Small intestine (tissue), 7 donors: ENCODE data around the gene CTDSPL2. TPM values are rescaled to one million over a fixed set of nuclear protein-coding genes. Genes with fewer than 3 reads are reported as not detected.

Experiments used
- DNase-seq, 2 donors: peaks; one replicate each; pipeline versions ENCODE4 v3.0.0 to v3.0.0-alpha.2; 2013
- FAIRE-seq: peaks from 2 replicates; lab custom pipeline; 2012; peaks lifted over from hg19 to GRCh38; lab: Jason Lieb, UNC
- H3K27ac ChIP-seq, 3 donors: one replicate each; pipeline ENCODE4 v1.5.1; 2013; ENCODE audit warnings: low read length in 2 of 3, mild to moderate bottlenecking in 2 of 3, control low read depth in 1 of 3, inconsistent platforms in 1 of 3, low read depth in 1 of 3, moderate library complexity in 1 of 3
- H3K27me3 ChIP-seq, 3 donors: one replicate each; pipeline ENCODE4 v1.6.1; 2013; ENCODE audit warnings: low read length in 3 of 3, inconsistent platforms in 1 of 3; ENCODE audit not compliant: control insufficient read depth in 3 of 3, insufficient read depth in 3 of 3
- H3K36me3 ChIP-seq, 3 donors: one replicate each; pipeline ENCODE4 v1.6.1; 2013; ENCODE audit warnings: low read length in 3 of 3, inconsistent platforms in 1 of 3, low read depth in 1 of 3, mild to moderate bottlenecking in 1 of 3, moderate library complexity in 1 of 3; ENCODE audit not compliant: control insufficient read depth in 3 of 3, insufficient read depth in 2 of 3
- H3K4me1 ChIP-seq, 3 donors: one replicate each; pipeline ENCODE4 v1.6.1; 2013; ENCODE audit warnings: low read length in 2 of 3, inconsistent platforms in 1 of 3, low read depth in 1 of 3, mild to moderate bottlenecking in 1 of 3, moderate library complexity in 1 of 3; ENCODE audit not compliant: control insufficient read depth in 3 of 3, insufficient read depth in 2 of 3
- H3K4me3 ChIP-seq, 3 donors: one replicate each; pipeline ENCODE4 v1.5.1; 2013; ENCODE audit warnings: low read length in 3 of 3, control low read depth in 1 of 3, inconsistent platforms in 1 of 3, low read depth in 1 of 3, mild to moderate bottlenecking in 1 of 3, moderate library complexity in 1 of 3
- H3K9me3 ChIP-seq, 2 donors: one replicate each; pipeline ENCODE4 v1.6.1; 2013; ENCODE audit warnings: low read depth in 1 of 2, low read length in 1 of 2; ENCODE audit not compliant: control insufficient read depth in 2 of 2, insufficient read depth in 1 of 2
- WGBS, 3 donors: extraction: QIAGEN DNeasy Blood & Tissue Kit; methylation state at CpG; one replicate each; pipeline ENCODE4 v1.1.7; 2013; 5-methylcytosine and 5-hydroxymethylcytosine counted together
- polyA plus RNA-seq, 4 donors: library from polyadenylated mRNA; stranded (reverse) in 3 of 4; unstranded in 1 of 4; fragments of 200-250 nt in 3 of 4; fragments of 120-200 nt in 1 of 4; gene quantifications; one replicate each; pipeline versions ENCODE4 v1.2.1 to v1.2.3, GENCODE V29; 2013
- donor health status: healthy with polysubstance abuse.
- donor health status: control.
- donor health status: control.
- donor health status: Bipolar disorder and iron deficiency.
- donor health status: healthy.

The CTDSPL2 gene
- polyA plus RNA-seq, 4 donors: 4.5 to 36.1 (median 6.4) TPM

GRCh38 chr15:44427756-44428724 is 611 bp downstream of the CTDSPL2 start:
- Histone ChIP-seq H3K9me3 (no peaks in the 10 kb centered on the region), H3K27me3 (no peaks in the 10 kb centered on the region), H3K36me3 (peaks cover 0 to 11% (median 0%) of the 10 kb centered on the region in 3 donors), H3K27ac (peak overlapping the region; percentile 85 to 97 (median 94)), H3K4me3 (peak overlapping the region; percentile 47 to 91 (median 61)), H3K4me1 (peaks cover 0 to 6% (median 2%) of the 10 kb centered on the region in 3 donors)
- 0% methylated on average over 26 to 27 of the region's 27 CpGs for WGBS, 3 donors
- FAIRE-seq (no peak), DNase-seq (peak; percentile 48 to 87)

- Histone ChIP-seq H3K4me3 (no peak overlapping the region), H3K27me3 (no peaks in the 10 kb centered on the region), H3K36me3 (peaks cover 0 to 22% (median 0%) of the 10 kb centered on the region in 3 donors), H3K27ac (no peak overlapping the region), H3K9me3 (no peaks in the 10 kb centered on the region), H3K4me1 (no peaks in the 10 kb centered on the region)
- DNase-seq (no peak), FAIRE-seq (no peak)
- 94 to 98% (median 97%) methylated on average over 2 of the region's 2 CpGs for WGBS, 3 donors
Measured at GRCh38 chr15:44435893-44436667, 8.7 kb downstream of the CTDSPL2 start.

GRCh38 chr15:44438402-44438801 is 11.0 kb downstream of the CTDSPL2 start:
- H3K4me3 ChIP-seq: no peak overlapping the region
- FAIRE-seq: no peak
- H3K27me3 ChIP-seq: no peaks in the 10 kb centered on the region
- H3K27ac ChIP-seq: no peak overlapping the region
- peaks cover 0 to 13% (median 0%) of the 10 kb centered on the region in 3 donors for H3K36me3 ChIP-seq
- WGBS, 3 donors: 51 to 76% (median 53%) methylated on average over 3 of the region's 3 CpGs
- H3K4me1 ChIP-seq: no peaks in the 10 kb centered on the region
- H3K9me3 ChIP-seq: no peaks in the 10 kb centered on the region
- no peak for DNase-seq

DNA sequence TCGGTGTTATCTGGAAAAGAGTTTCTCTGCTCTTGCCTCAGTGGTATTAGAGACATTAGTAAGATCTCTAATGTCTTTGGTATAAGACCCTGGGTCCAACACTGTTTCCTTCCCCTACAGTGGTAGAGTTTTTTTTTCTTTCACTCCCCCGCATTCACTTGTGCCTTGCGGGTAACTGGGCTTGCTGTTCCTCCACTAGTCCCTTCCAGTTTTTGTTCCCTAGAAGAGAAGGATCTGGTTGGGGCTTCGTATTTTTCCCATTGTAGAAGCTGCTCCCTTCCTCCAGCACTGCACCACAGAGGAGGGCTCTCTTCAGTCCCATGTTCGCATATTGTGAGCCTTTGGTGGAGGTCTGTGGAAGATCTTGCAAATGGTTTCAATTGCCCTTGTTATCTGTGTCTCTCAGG is 13.7 kb downstream of the CTDSPL2 start:
- H3K4me1 ChIP-seq: no peaks in the 10 kb centered on the region
- no peak overlapping the region for H3K4me3 ChIP-seq
- WGBS, 3 donors: 76 to 78% (median 77%) methylated on average over 5 of the region's 5 CpGs
- H3K9me3 ChIP-seq: peaks cover 0 to 3% of the 10 kb centered on the region in 2 donors
- no peak overlapping the region for H3K27ac ChIP-seq
- FAIRE-seq (no peak), DNase-seq (no peak)
- peaks cover 0 to 8% (median 0%) of the 10 kb centered on the region in 3 donors for H3K36me3 ChIP-seq
- H3K27me3 ChIP-seq: no peaks in the 10 kb centered on the region

DNA sequence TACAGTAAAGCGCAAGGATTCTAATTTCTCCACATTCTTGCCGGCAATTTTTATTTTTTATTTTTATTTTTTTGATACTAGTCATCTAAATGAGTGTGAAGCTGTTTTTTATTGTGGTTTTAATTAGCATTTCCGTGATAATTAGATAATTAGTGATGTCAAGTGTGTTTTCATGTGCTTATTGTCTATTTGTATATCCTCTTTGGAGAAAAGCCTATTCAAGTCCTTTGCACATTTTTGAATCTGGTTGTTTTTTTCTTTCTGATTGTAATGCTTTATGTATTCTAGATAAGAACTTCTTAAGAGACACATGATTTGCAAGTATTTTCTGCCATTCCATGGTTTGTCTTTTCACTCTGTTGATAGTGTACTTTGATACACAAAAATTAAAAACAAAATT is 16.1 kb downstream of the CTDSPL2 start:
- Histone ChIP-seq H3K9me3 (peaks cover 0 to 3% of the 10 kb centered on the region in 2 donors), H3K4me1 (no peaks in the 10 kb centered on the region), H3K27me3 (no peaks in the 10 kb centered on the region), H3K36me3 (peaks cover 0 to 21% (median 0%) of the 10 kb centered on the region in 3 donors), H3K4me3 (no peak overlapping the region), H3K27ac (no peak overlapping the region)
- WGBS, 3 donors: 95 to 97% (median 97%) methylated on average over 3 of the region's 3 CpGs
- no peak for DNase-seq
- no peak for FAIRE-seq

DNA sequence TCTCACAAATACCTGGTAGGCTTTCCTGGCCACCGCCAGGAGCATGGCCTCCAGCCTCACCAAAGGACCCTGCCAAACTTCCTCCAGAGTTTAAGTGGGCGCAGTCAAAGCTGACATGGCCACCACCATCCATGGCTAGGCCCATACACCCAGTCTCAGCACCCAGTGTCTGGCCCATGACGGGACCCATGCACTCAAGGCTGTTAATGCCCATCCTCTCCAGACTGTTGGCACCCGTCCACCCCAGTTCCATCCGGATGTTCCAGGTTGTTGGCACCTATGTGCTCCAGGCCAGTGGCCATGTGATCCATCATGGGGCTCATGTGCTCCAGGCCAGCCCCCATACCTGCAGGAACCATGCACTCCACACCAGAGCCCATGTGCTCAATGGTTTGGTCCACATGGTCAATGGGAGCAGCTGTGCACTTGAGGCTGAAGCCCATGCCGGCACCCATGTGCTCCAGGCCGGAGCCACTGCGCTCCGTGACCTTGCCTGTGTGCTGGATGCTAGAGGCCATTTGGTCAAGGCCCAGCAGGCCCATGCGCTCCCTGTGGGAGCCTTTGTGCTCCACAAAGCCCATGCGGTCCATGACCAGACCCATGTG is 20.4 kb downstream of the CTDSPL2 start:
- Histone ChIP-seq H3K9me3 (peaks cover 0 to 3% of the 10 kb centered on the region in 2 donors), H3K4me1 (no peaks in the 10 kb centered on the region), H3K36me3 (peaks cover 0 to 18% (median 0%) of the 10 kb centered on the region in 3 donors), H3K27me3 (no peaks in the 10 kb centered on the region), H3K27ac (no peak overlapping the region), H3K4me3 (no peak overlapping the region)
- DNase-seq: no peak
- WGBS, 3 donors: 97 to 98% (median 97%) methylated on average over 11 of the region's 11 CpGs
- no peak for FAIRE-seq

DNA sequence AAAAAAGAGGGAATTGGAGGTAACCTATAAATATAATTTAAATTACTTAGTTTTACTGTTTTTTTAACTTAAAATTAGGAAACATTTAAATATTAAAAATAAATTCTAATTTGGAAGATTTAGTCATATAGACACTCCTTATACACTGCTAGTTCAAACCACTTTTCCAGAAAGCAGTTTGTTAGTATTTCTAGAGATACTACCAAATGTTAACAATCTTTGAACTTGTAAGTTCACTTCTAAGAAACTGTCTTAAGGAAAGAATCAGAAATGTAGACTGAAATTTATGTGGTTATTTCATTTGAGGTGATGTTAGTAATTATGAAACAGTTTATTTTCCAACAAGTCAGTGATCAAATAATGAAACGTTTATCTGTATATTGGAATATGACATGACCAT is 22.7 kb downstream of the CTDSPL2 start:
- H3K9me3 ChIP-seq: no peaks in the 10 kb centered on the region
- H3K4me1 ChIP-seq: no peaks in the 10 kb centered on the region
- no peak overlapping the region for H3K27ac ChIP-seq
- 26 to 52% (median 49%) methylated on average over 1 of the region's 1 CpG for WGBS, 3 donors
- H3K36me3 ChIP-seq: peaks cover 0 to 13% (median 0%) of the 10 kb centered on the region in 3 donors
- no peaks in the 10 kb centered on the region for H3K27me3 ChIP-seq
- no peak overlapping the region for H3K4me3 ChIP-seq
- FAIRE-seq (no peak), DNase-seq (no peak)
